Prostate gland (tissue), 2 donors: Measurements from ENCODE around the gene PSME2. TPM values are rescaled to one million over a fixed set of nuclear protein-coding genes. Genes with fewer than 3 reads are reported as not detected.
A peak's percentile ranks its signal among the peaks of the same experiment; 100 is the strongest.

ENCODE experiments used
- DNase-seq: peaks from one replicate; pipeline ENCODE4 v3.0.0-alpha.2; 2019; ENCODE audit warnings: low spot score
- H3K27ac ChIP-seq, 2 donors: fragments of 200-600 bp; sonication (generic); 2 replicates each; pipeline ENCODE4 v1.5.1; 2017 to 2019
- H3K27me3 ChIP-seq: fragments of 200-600 bp; sonication (generic); replicated peaks from 2 replicates; pipeline ENCODE4 v1.5.1; 2019; ENCODE audit not compliant: insufficient read depth
- H3K36me3 ChIP-seq, 2 donors: fragments of 200-600 bp; sonication (generic); 1 replicate in 1 of 2; 2 replicates in 1 of 2; pipeline versions ENCODE4 v1.5.1 to v1.8.1; 2017 to 2019
- H3K4me1 ChIP-seq: fragments of 200-600 bp; sonication (generic); replicated peaks from 2 replicates; pipeline ENCODE4 v1.5.1; 2019
- H3K4me3 ChIP-seq, 2 donors: fragments of 200-600 bp; sonication (generic); 2 replicates each; pipeline ENCODE4 v1.5.1; 2017 to 2019
- H3K9me3 ChIP-seq: fragments of 200-600 bp; sonication (generic); 2 replicates; pipeline ENCODE4 v1.5.1; 2017
- CTCF ChIP-seq, 4 experiments: fragments of 200-600 bp in 2 of 4; fragments of 450-650 bp in 2 of 4; sonication (generic) in 2 of 4; IDR thresholded peaks; 1 replicate in 3 of 4; 2 replicates in 1 of 4; pipeline ENCODE4 v1.5.1; 2016 to 2019; ENCODE audit warnings: antibody characterized with exemption in 4 of 4, mild to moderate bottlenecking in 2 of 4, moderate library complexity in 2 of 4
- POLR2A ChIP-seq: fragments of 450-650 bp; IDR thresholded peaks from one replicate; pipeline ENCODE4 v1.6.1; 2016; ENCODE audit warnings: antibody characterized with exemption, mild to moderate bottlenecking
- POLR2AphosphoS5 ChIP-seq: sonication (generic); formaldehyde crosslinking; IDR thresholded peaks from one replicate; pipeline ENCODE4 v1.6.1; 2017; ENCODE audit warnings: antibody characterized with exemption
- WGBS: methylation state at CpG from one replicate; pipeline ENCODE4 v1.1.5; 2018; 5-methylcytosine and 5-hydroxymethylcytosine counted together
- intact Hi-C: fragments of 100-400 bp; cut with DNase I; formaldehyde crosslinking; loops from one replicate; pipeline ENCODE4 v1.14.2; 2022
- total RNA-seq, 2 donors: library from RNA; depleted of rRNA; stranded (reverse); fragments of >200 nt; gene quantifications; one replicate each; pipeline ENCODE4 v1.1.0, GENCODE V29; 2016

Gene PSME2
- total RNA-seq, 2 donors from 2014 or later: 34.5 to 89.3 TPM

GRCh38 chr14:24145690-24146452 lies 539 bp downstream of the PSME2 start:
- Histone ChIP-seq H3K9me3 (no peaks in the 10 kb centered on the region), H3K36me3 (peaks cover 0 to 5% of the 10 kb centered on the region in 2 donors), H3K27me3 (no peaks in the 10 kb centered on the region), H3K4me1 (peaks cover 11% of the 10 kb centered on the region), H3K4me3 (peak overlapping the region; percentile 68 to 92), H3K27ac (peak overlapping the region; percentile 92 to 94)
- no peak for DNase-seq
- intact Hi-C loops: no loop called here
- WGBS: 14% methylated on average over 9 of the region's 9 CpGs
- no peak for TF ChIP-seq POLR2AphosphoS5
- no peak for TF ChIP-seq CTCF (IDR thresholded peaks at IDR 0.05)
- TF ChIP-seq POLR2A: no peak

- no peaks in the 10 kb centered on the region for H3K9me3 ChIP-seq
- H3K36me3 ChIP-seq: no peaks in the 10 kb centered on the region
- 89% methylated on average over 2 of the region's 2 CpGs for WGBS
- no peaks in the 10 kb centered on the region for H3K27me3 ChIP-seq
- no peak for TF ChIP-seq CTCF (IDR thresholded peaks at IDR 0.05)
- peaks cover 11% of the 10 kb centered on the region for H3K4me1 ChIP-seq
- intact Hi-C loops: no loop called here
- no peak for DNase-seq
- H3K27ac ChIP-seq: peak overlapping the region in 1 of 2 donors; percentile 94
- no peak overlapping the region for H3K4me3 ChIP-seq
Measured at GRCh38 chr14:24145219-24145618, 1.2 kb downstream of the PSME2 start.

- no peaks in the 10 kb centered on the region for H3K36me3 ChIP-seq
- no peaks in the 10 kb centered on the region for H3K27me3 ChIP-seq
- H3K9me3 ChIP-seq: no peaks in the 10 kb centered on the region
- DNase-seq: no peak
- no peak overlapping the region for H3K27ac ChIP-seq
- peaks cover 13% of the 10 kb centered on the region for H3K4me1 ChIP-seq
- TF ChIP-seq POLR2AphosphoS5 (no peak), POLR2A (no peak), CTCF (IDR thresholded peaks at IDR 0.05) (no peak)
- WGBS: 100% methylated on average over 1 of the region's 1 CpG
- intact Hi-C loops: no loop called here
- no peak overlapping the region for H3K4me3 ChIP-seq
Measured at GRCh38 chr14:24144451-24144850, 2.0 kb downstream of the PSME2 start.

- Histone ChIP-seq H3K27ac (no peak overlapping the region), H3K9me3 (no peaks in the 10 kb centered on the region), H3K27me3 (no peaks in the 10 kb centered on the region), H3K4me1 (peaks cover 15% of the 10 kb centered on the region), H3K36me3 (peaks cover 3% of the 10 kb centered on the region in 2 donors), H3K4me3 (no peak overlapping the region)
- 89% methylated on average over 2 of the region's 2 CpGs for WGBS
- intact Hi-C loops: no loop called here
- TF ChIP-seq POLR2A: no peak
- TF ChIP-seq CTCF (IDR thresholded peaks at IDR 0.05): no peak
- no peak for TF ChIP-seq POLR2AphosphoS5
- DNase-seq: no peak
Measured at GRCh38 chr14:24143511-24143910, 2.9 kb downstream of the PSME2 start.
